GM23338 (cell line): Measurements from ENCODE around the gene C16orf78. TPM values are rescaled to one million over a fixed set of nuclear protein-coding genes. Genes with fewer than 3 reads are reported as not detected.

ENCODE experiments used
- ATAC-seq: fragments of 200-7000 bp; cut with Tn5 transposase; 3 replicates; pipeline ENCODE4 v1.9.1; 2020
- DNase-seq: peaks from one replicate; pipeline ENCODE4 v3.0.0-alpha.2; 2015; ENCODE audit warnings: low spot score
- H2AFZ ChIP-seq: fragments of 200-600 bp; sonication (generic); 2 replicates; pipeline ENCODE4 v1.8.0; 2016; ENCODE audit warnings: antibody characterized with exemption, mild to moderate bottlenecking, moderate library complexity
- H3F3A ChIP-seq: fragments of 200-600 bp; sonication (generic); replicated peaks from 2 replicates; pipeline ENCODE4 v1.8.0; 2017; ENCODE audit warnings: antibody characterized with exemption, mixed run types, low read depth
- H3K27ac ChIP-seq: fragments of 200-600 bp; sonication (generic); 2 replicates; pipeline ENCODE4 v1.6.1; 2016; ENCODE audit warnings: low read depth
- H3K27me3 ChIP-seq: fragments of 200-600 bp; sonication (generic); 2 replicates; pipeline ENCODE4 v1.8.0; 2016; ENCODE audit warnings: mild to moderate bottlenecking, mixed run types, moderate library complexity; ENCODE audit not compliant: insufficient read depth
- H3K36me3 ChIP-seq: fragments of 200-600 bp; sonication (generic); 2 replicates; pipeline ENCODE4 v1.8.0; 2016; ENCODE audit warnings: mild to moderate bottlenecking; ENCODE audit not compliant: insufficient read depth
- H3K4me1 ChIP-seq: fragments of 200-600 bp; sonication (generic); 2 replicates; pipeline ENCODE4 v1.8.0; 2016; ENCODE audit warnings: mild to moderate bottlenecking, moderate library complexity; ENCODE audit not compliant: insufficient read depth
- H3K4me2 ChIP-seq: fragments of 200-600 bp; sonication (generic); 2 replicates; pipeline ENCODE4 v1.7.1; 2017; ENCODE audit warnings: mixed run types
- H3K4me3 ChIP-seq: fragments of 200-600 bp; sonication (generic); 2 replicates; pipeline ENCODE4 v1.6.1; 2016; ENCODE audit warnings: mixed run types
- H3K79me2 ChIP-seq: fragments of 200-600 bp; sonication (generic); replicated peaks from 2 replicates; pipeline ENCODE4 v1.8.0; 2017; ENCODE audit warnings: mild to moderate bottlenecking; ENCODE audit not compliant: insufficient read depth
- H3K9me2 ChIP-seq: fragments of 200-600 bp; sonication (generic); 2 replicates; pipeline ENCODE4 v1.8.0; 2017; ENCODE audit not compliant: insufficient read depth
- H4K20me1 ChIP-seq: fragments of 200-600 bp; sonication (generic); replicated peaks from 2 replicates; pipeline ENCODE4 v1.8.0; 2017; ENCODE audit warnings: mild to moderate bottlenecking; ENCODE audit not compliant: insufficient read depth
- H3K27ac Mint-ChIP-seq: 2 replicates; pipeline ENCODE4 v1.8.0; 2020; ENCODE audit warnings: inconsistent platforms, mild to moderate bottlenecking, moderate library complexity, mixed read lengths
- H3K27me3 Mint-ChIP-seq: 3 replicates; pipeline ENCODE4 v1.8.0; 2022; ENCODE audit warnings: low read depth, mild to moderate bottlenecking, moderate library complexity, mixed read lengths, inconsistent platforms; ENCODE audit not compliant: insufficient read depth, poor library complexity
- H3K36me3 Mint-ChIP-seq: 3 replicates; pipeline ENCODE4 v1.8.0; 2021; ENCODE audit warnings: low read depth, mild to moderate bottlenecking, inconsistent platforms, moderate library complexity, mixed read lengths
- H3K4me1 Mint-ChIP-seq: 3 replicates; pipeline ENCODE4 v1.8.0; 2020; ENCODE audit warnings: mild to moderate bottlenecking, inconsistent platforms, mixed read lengths
- H3K4me3 Mint-ChIP-seq: 3 replicates; pipeline ENCODE4 v1.8.0; 2021; ENCODE audit warnings: moderate library complexity, mild to moderate bottlenecking, inconsistent platforms, mixed read lengths
- H3K9me3 Mint-ChIP-seq: 3 replicates; pipeline ENCODE4 v1.8.0; 2020; ENCODE audit warnings: moderate library complexity, mild to moderate bottlenecking, inconsistent platforms, mixed read lengths
- EZH2phosphoT487 ChIP-seq: fragments of 200-600 bp; sonication (generic); IDR thresholded peaks from one replicate; pipeline ENCODE4 v1.8.1; 2018; ENCODE audit warnings: antibody characterized with exemption; ENCODE audit not compliant: unreplicated experiment
- NANOG ChIP-seq: IDR thresholded peaks from 2 replicates; pipeline ENCODE4 v1.6.1; 2016; ENCODE audit warnings: antibody characterized with exemption, borderline replicate concordance
- polyA plus RNA-seq: library from polyadenylated mRNA; unstranded; fragments of >200 nt; fragmentation: Nextera tagmentation; extraction: Ambion mirVana; gene quantifications from 2 replicates; pipeline ENCODE4 v1.2.1, GENCODE V29; 2016
- total RNA-seq: library from RNA; depleted of rRNA; stranded (reverse); fragments of >200 nt; shearing (Covaris generic); gene quantifications from 2 replicates; pipeline ENCODE4 v1.2.3, GENCODE V29; 2014
- TF ChIP-seq, protein P1 (sequence below): fragments of 250-450 bp; sonication (Bioruptor Pico); IDR thresholded peaks from 2 replicates; pipeline ENCODE4 v1.5.0; 2020; ENCODE audit warnings: mild to moderate bottlenecking, moderate library complexity
- TF ChIP-seq, protein P2 (sequence below), 2 experiments: fragments of 200-600 bp in 1 of 2; sonication (generic) in 1 of 2; conservative IDR thresholded peaks; 2 replicates each; pipeline versions ENCODE4 v1.5.1 to v1.6.1; 2016 to 2017; ENCODE audit warnings: antibody characterized with exemption in 2 of 2, low read depth in 2 of 2, mild to moderate bottlenecking in 2 of 2, moderate library complexity in 1 of 2

The C16orf78 gene
- total and polyA plus RNA-seq, 2 experiments from 2014 or later = not detected

DNA sequence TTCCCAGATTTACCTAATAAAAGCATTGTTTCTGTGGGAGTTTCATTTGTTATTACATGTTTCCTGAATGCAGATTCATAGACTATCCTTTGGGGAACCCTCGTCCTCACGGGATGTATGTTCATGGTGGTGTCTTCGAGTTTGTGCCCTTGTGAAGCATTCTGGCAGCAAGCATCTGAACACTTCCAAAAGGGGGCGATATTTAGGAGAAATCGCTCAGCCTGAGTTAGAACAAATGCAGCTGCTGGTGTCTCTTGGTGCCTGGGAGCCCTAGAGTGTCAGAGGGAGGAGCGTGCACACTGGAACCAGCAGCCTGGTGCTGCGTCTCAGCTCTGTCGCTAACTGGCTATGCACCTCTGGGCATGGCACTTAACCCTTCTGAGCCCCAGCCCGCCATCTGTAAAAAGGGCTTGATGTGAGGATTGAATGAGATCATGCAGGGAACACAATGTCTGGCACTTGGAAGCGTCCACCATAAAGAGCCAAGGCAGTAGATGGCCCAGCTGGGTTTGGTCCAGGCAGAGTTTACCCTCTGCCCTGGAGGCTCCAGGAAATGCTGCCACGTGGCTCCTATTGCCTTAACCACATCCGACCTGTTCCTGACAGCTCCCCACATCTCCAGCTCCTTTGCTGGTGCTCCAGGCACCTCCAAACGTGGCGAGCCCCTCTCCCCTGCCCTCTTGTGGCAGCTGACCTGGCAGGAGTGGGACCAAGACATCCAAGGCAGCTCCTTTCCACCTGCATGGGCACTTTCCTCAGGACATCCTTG, 25.0 kb upstream of the C16orf78 start:
- Histone ChIP-seq H4K20me1 (no peaks in the 10 kb centered on the region), H3K4me3 (no peak overlapping the region), H3K79me2 (no peaks in the 10 kb centered on the region), H3K27ac (no peak overlapping the region), H3K4me2 (no peak overlapping the region), H2AFZ (no peak overlapping the region; the same call in 1 of the 2 replicates), H3K27me3 (no peaks in the 10 kb centered on the region), H3K4me1 (no peaks in the 10 kb centered on the region; the same call in 1 of the 2 replicates), H3F3A (no peaks in the 10 kb centered on the region), H3K36me3 (no peaks in the 10 kb centered on the region), H3K9me2 (no peaks in the 10 kb centered on the region)
- DNase-seq (peak; percentile 68), ATAC-seq (peak; percentile 29)
- H3K27me3 Mint-ChIP-seq = peaks cover 7% of the 10 kb centered on the region
- no peaks in the 10 kb centered on the region for H3K9me3 Mint-ChIP-seq
- H3K27ac Mint-ChIP-seq = no peak overlapping the region
- H3K4me3 Mint-ChIP-seq = no peak overlapping the region
- no peak for TF ChIP-seq EZH2phosphoT487
- TF ChIP-seq NANOG = no peak
- TF ChIP-seq, protein P1, sequence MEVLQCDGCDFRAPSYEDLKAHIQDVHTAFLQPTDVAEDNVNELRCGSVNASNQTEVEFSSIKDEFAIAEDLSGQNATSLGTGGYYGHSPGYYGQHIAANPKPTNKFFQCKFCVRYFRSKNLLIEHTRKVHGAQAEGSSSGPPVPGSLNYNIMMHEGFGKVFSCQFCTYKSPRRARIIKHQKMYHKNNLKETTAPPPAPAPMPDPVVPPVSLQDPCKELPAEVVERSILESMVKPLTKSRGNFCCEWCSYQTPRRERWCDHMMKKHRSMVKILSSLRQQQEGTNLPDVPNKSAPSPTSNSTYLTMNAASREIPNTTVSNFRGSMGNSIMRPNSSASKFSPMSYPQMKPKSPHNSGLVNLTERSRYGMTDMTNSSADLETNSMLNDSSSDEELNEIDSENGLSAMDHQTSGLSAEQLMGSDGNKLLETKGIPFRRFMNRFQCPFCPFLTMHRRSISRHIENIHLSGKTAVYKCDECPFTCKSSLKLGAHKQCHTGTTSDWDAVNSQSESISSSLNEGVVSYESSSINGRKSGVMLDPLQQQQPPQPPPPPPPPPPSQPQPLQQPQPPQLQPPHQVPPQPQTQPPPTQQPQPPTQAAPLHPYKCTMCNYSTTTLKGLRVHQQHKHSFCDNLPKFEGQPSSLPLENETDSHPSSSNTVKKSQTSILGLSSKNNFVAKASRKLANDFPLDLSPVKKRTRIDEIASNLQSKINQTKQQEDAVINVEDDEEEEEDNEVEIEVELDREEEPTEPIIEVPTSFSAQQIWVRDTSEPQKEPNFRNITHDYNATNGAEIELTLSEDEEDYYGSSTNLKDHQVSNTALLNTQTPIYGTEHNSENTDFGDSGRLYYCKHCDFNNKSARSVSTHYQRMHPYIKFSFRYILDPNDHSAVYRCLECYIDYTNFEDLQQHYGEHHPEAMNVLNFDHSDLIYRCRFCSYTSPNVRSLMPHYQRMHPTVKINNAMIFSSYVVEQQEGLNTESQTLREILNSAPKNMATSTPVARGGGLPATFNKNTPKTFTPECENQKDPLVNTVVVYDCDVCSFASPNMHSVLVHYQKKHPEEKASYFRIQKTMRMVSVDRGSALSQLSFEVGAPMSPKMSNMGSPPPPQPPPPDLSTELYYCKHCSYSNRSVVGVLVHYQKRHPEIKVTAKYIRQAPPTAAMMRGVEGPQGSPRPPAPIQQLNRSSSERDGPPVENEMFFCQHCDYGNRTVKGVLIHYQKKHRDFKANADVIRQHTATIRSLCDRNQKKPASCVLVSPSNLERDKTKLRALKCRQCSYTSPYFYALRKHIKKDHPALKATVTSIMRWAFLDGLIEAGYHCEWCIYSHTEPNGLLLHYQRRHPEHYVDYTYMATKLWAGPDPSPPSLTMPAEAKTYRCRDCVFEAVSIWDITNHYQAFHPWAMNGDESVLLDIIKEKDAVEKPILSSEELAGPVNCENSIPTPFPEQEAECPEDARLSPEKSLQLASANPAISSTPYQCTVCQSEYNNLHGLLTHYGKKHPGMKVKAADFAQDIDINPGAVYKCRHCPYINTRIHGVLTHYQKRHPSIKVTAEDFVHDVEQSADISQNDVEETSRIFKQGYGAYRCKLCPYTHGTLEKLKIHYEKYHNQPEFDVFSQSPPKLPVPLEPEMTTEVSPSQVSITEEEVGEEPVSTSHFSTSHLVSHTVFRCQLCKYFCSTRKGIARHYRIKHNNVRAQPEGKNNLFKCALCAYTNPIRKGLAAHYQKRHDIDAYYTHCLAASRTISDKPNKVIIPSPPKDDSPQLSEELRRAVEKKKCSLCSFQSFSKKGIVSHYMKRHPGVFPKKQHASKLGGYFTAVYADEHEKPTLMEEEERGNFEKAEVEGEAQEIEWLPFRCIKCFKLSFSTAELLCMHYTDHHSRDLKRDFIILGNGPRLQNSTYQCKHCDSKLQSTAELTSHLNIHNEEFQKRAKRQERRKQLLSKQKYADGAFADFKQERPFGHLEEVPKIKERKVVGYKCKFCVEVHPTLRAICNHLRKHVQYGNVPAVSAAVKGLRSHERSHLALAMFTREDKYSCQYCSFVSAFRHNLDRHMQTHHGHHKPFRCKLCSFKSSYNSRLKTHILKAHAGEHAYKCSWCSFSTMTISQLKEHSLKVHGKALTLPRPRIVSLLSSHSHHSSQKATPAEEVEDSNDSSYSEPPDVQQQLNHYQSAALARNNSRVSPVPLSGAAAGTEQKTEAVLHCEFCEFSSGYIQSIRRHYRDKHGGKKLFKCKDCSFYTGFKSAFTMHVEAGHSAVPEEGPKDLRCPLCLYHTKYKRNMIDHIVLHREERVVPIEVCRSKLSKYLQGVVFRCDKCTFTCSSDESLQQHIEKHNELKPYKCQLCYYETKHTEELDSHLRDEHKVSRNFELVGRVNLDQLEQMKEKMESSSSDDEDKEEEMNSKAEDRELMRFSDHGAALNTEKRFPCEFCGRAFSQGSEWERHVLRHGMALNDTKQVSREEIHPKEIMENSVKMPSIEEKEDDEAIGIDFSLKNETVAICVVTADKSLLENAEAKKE = no peak
- TF ChIP-seq, protein P2, sequence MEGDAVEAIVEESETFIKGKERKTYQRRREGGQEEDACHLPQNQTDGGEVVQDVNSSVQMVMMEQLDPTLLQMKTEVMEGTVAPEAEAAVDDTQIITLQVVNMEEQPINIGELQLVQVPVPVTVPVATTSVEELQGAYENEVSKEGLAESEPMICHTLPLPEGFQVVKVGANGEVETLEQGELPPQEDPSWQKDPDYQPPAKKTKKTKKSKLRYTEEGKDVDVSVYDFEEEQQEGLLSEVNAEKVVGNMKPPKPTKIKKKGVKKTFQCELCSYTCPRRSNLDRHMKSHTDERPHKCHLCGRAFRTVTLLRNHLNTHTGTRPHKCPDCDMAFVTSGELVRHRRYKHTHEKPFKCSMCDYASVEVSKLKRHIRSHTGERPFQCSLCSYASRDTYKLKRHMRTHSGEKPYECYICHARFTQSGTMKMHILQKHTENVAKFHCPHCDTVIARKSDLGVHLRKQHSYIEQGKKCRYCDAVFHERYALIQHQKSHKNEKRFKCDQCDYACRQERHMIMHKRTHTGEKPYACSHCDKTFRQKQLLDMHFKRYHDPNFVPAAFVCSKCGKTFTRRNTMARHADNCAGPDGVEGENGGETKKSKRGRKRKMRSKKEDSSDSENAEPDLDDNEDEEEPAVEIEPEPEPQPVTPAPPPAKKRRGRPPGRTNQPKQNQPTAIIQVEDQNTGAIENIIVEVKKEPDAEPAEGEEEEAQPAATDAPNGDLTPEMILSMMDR (conservative IDR thresholded peaks at IDR 0.05; ENCODE audit: low read depth in 2 of 2) = peak; percentile 56 to 64
- H3K4me1 Mint-ChIP-seq = peaks cover 15% of the 10 kb centered on the region
- H3K36me3 Mint-ChIP-seq = no peaks in the 10 kb centered on the region
